ENCODE results near the gene LCTL. TPM values are rescaled to one million over a fixed set of nuclear protein-coding genes. Genes with fewer than 3 reads are reported as not detected.

The LCTL gene
- total and polyA plus RNA-seq, 10 of the 15 experiments (the other 5 are each of a cell fraction or from before 2014, with no cell fraction given), result 0.07 to 0.76 (median 0.40) TPM; not detected in 5

- Histone ChIP-seq H2AFZ (ENCODE audit: control insufficient read depth, low read depth, low read length) (no peak overlapping the region), H3K27ac (ENCODE audit: control insufficient read depth, insufficient read depth) (no peak overlapping the region), H3K4me1 (ENCODE audit: control insufficient read depth, insufficient read depth, low read length) (no peaks in the 10 kb centered on the region), H4K20me1 (ENCODE audit: control insufficient read depth, insufficient read depth) (no peaks in the 10 kb centered on the region), H3K9me3 (replicated peaks; ENCODE audit: control insufficient read depth, insufficient read depth, low read length) (no peaks in the 10 kb centered on the region), H3K9ac (ENCODE audit: control insufficient read depth, insufficient read depth, low read length) (no peak overlapping the region), H3K79me2 (ENCODE audit: control insufficient read depth, insufficient read depth, low read length) (no peaks in the 10 kb centered on the region), H3K4me3 (no peak overlapping the region), H3K27me3 (replicated peaks in 1 of 2; ENCODE audit: control insufficient read depth in 2 of 2, insufficient read depth in 2 of 2, low read length in 1 of 2) (no peaks in the 10 kb centered on the region), H3K4me2 (ENCODE audit: control insufficient read depth, insufficient read depth) (no peak overlapping the region), H3K36me3 (ENCODE audit: control insufficient read depth in 2 of 2, insufficient read depth in 2 of 2, low read length in 1 of 2) (no peaks in the 10 kb centered on the region)
- ATAC-seq (no peak), DNase-seq (ENCODE audit: low read depth, low spot score) (no peak), FAIRE-seq (no peak)
- CTCF ChIA-PET, result interaction anchor here (0.9 to 1.0 kb wide), 3 partner anchors 12 to 273 kb away, joined by 3 to 4 read pairs (median 3); no protein-coding TSS in a partner anchor
- in situ Hi-C loops (cut with MboI), result no loop called here
- 29% methylated on average over 7 of the region's 10 CpGs for WGBS (ENCODE audit: insufficient coverage, insufficient replicate concordance, low lambda C conversion rate, missing lambda C conversion rate)
- TF ChIP-seq BRCA1 (IDR thresholded peaks at IDR 0.05; ENCODE audit: low read depth, low read length) (no peak), JUND (IDR thresholded peaks at IDR 0.05; ENCODE audit: low read depth, low read length) (no peak), NFYA (IDR thresholded peaks at IDR 0.05; ENCODE audit: borderline replicate concordance, low read depth, low read length) (no peak), NR2C1 (IDR thresholded peaks at IDR 0.05) (no peak), MXI1 (IDR thresholded peaks at IDR 0.05; ENCODE audit: low read depth, low read length) (no peak), HDAC2 (IDR thresholded peaks at IDR 0.05) (no peak), HSF1 (IDR thresholded peaks at IDR 0.05; ENCODE audit: low read depth, low read length) (no peak)
- intact Hi-C loops (cut with micrococcal nuclease; ENCODE audit: unreplicated experiment), result no loop called here
- RAD21 ChIA-PET (ENCODE audit: unreplicated experiment), result no interaction called here
- BruUV-seq (replicated peaks), result no TSS peak
- SMC1A ChIA-PET (ENCODE audit: uncharacterized antibody, unreplicated experiment), result interaction anchor here (0.7 kb wide), 1 partner anchor 121 kb away, joined by 3 read pairs; no protein-coding TSS in a partner anchor
- POLR2A ChIA-PET, result no interaction called here
These were observed 12.6 kb upstream of the LCTL start for GRCh38 chr15:66578286-66578875.

Measured in GM12878 (cell line).